GM12891 (cell line): ENCODE results near the gene REC114.

Source experiments
- POLR2A ChIP-seq: IDR thresholded peaks from 2 replicates; pipeline ENCODE4 v1.6.1; 2011; ENCODE audit warnings: low read depth, low read length, control low read depth
- POLR2AphosphoS5 ChIP-seq: IDR thresholded peaks from 2 replicates; pipeline ENCODE4 v1.6.1; 2011; ENCODE audit warnings: low read depth, low read length, control low read depth
- POU2F2 ChIP-seq: IDR thresholded peaks from 2 replicates; pipeline ENCODE4 v1.6.1; 2011; ENCODE audit warnings: low read depth, mild to moderate bottlenecking, control low read depth, low read length, moderate library complexity
- SPI1 ChIP-seq: IDR thresholded peaks from 2 replicates; pipeline ENCODE4 v1.6.1; 2011; ENCODE audit warnings: low read depth, low read length, control low read depth
- TAF1 ChIP-seq: IDR thresholded peaks from 2 replicates; pipeline ENCODE4 v1.6.1; 2011; ENCODE audit warnings: low read depth, low read length, control low read depth

- TF ChIP-seq POLR2AphosphoS5: no peak
- TF ChIP-seq POU2F2: no peak
- no peak for TF ChIP-seq POLR2A
- no peak for TF ChIP-seq TAF1
- TF ChIP-seq SPI1: no peak
Observed at GRCh38 chr15:73605759-73606436, 162.9 kb downstream of the REC114 start.
